B cell (primary cell): ENCODE results near the gene LRATD1.

Experiments used
- EZH2 ChIP-seq: IDR thresholded peaks from 2 replicates; pipeline ENCODE4 v1.6.1; 2012; ENCODE audit warnings: borderline replicate concordance, low read depth, mild to moderate bottlenecking, moderate library complexity, low read length; ENCODE audit not compliant: insufficient read depth, poor library complexity, severe bottlenecking
- TF ChIP-seq, protein P1 (sequence below): fragments of 200-600 bp; IDR thresholded peaks from one replicate; pipeline ENCODE4 v1.8.0; 2022; ENCODE audit warnings: antibody characterized with exemption, mild to moderate bottlenecking

DNA sequence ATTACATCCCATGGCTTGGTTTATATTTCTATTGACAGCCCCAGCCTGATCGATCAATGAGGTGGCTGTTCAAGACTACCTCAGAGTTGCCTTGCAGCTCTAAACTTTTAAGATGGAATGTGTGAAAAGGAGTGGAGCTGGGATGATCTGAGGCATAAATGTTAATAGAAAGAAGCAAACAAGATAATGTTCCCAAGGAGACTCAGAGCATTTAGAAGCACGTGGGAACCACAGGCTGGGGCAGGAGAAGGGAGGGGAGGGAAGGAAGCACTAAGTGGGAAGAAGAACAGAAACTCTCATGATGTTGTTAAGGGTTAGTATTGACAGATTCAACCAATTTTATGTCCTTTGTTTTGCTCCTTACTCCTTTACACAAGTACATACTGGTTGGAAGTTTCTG, 28.8 kb upstream of the LRATD1 start:
- TF ChIP-seq, protein P1, sequence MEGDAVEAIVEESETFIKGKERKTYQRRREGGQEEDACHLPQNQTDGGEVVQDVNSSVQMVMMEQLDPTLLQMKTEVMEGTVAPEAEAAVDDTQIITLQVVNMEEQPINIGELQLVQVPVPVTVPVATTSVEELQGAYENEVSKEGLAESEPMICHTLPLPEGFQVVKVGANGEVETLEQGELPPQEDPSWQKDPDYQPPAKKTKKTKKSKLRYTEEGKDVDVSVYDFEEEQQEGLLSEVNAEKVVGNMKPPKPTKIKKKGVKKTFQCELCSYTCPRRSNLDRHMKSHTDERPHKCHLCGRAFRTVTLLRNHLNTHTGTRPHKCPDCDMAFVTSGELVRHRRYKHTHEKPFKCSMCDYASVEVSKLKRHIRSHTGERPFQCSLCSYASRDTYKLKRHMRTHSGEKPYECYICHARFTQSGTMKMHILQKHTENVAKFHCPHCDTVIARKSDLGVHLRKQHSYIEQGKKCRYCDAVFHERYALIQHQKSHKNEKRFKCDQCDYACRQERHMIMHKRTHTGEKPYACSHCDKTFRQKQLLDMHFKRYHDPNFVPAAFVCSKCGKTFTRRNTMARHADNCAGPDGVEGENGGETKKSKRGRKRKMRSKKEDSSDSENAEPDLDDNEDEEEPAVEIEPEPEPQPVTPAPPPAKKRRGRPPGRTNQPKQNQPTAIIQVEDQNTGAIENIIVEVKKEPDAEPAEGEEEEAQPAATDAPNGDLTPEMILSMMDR = no peak
- no peak for TF ChIP-seq EZH2
